Measurements from ENCODE around the gene LILRA6. TPM values are rescaled to one million over a fixed set of nuclear protein-coding genes. Genes with fewer than 3 reads are reported as not detected.

The LILRA6 gene
- total RNA-seq, 2 experiments from 2014 or later = not detected

GRCh38 chr19:54206831-54207177, 35.8 kb downstream of the LILRA6 start:
- peak overlapping the region; percentile 14 for H3K4me3 Mint-ChIP-seq
- H3K27me3 Mint-ChIP-seq = no peaks in the 10 kb centered on the region
- peak overlapping the region; percentile 5 for H3K27ac Mint-ChIP-seq
- no peak for ATAC-seq
- ChIA-PET POLR2A (interaction anchor here (0.6 to 16.5 kb wide), 13 partner anchors 12 to 1050 kb away, joined by 3 to 419 read pairs (median 3); partner anchors contain the start of genes CNOT3, LENG1, MBOAT7 and PRPF31), CTCF (no interaction called here)
- no peak for TF ChIP-seq CTCF (IDR thresholded peaks at IDR 0.05)
- peaks cover 81% of the 10 kb centered on the region for H3K36me3 Mint-ChIP-seq (ENCODE audit: low read depth)
- H3K9me3 Mint-ChIP-seq = no peaks in the 10 kb centered on the region
- peaks cover 92% of the 10 kb centered on the region for H3K4me1 Mint-ChIP-seq (ENCODE audit: low read depth)
- intact Hi-C loops (cut with micrococcal nuclease) = no loop called here
- no peak for DNase-seq

GRCh38 chr19:54206030-54206830, 36.4 kb downstream of the LILRA6 start:
- DNase-seq (no peak), ATAC-seq (no peak)
- peaks cover 84% of the 10 kb centered on the region for H3K36me3 Mint-ChIP-seq (ENCODE audit: low read depth)
- H3K27me3 Mint-ChIP-seq = no peaks in the 10 kb centered on the region
- no peaks in the 10 kb centered on the region for H3K9me3 Mint-ChIP-seq
- no peak overlapping the region for H3K27ac Mint-ChIP-seq
- intact Hi-C loops (cut with micrococcal nuclease) = no loop called here
- POLR2A ChIA-PET = interaction anchor here (0.6 to 16.5 kb wide), 15 partner anchors 12 to 1179 kb away, joined by 3 to 419 read pairs (median 3); partner anchors contain the start of genes CNOT3, LENG1, LILRB3 and MBOAT7
- H3K4me3 Mint-ChIP-seq = peak overlapping the region; percentile 87
- no peak for TF ChIP-seq CTCF (IDR thresholded peaks at IDR 0.05)
- CTCF ChIA-PET = no interaction called here
- peaks cover 93% of the 10 kb centered on the region for H3K4me1 Mint-ChIP-seq (ENCODE audit: low read depth)

GRCh38 chr19:54204767-54205468, 37.7 kb downstream of the LILRA6 start:
- ATAC-seq (no peak), DNase-seq (no peak)
- POLR2A ChIA-PET = interaction anchor here (0.6 to 16.5 kb wide), 11 partner anchors 10 to 1180 kb away, joined by 3 to 419 read pairs (median 4); partner anchors contain the start of genes LENG1, LILRB3, MBOAT7 and RPS9
- no peaks in the 10 kb centered on the region for H3K27me3 Mint-ChIP-seq
- peaks cover 82% of the 10 kb centered on the region for H3K36me3 Mint-ChIP-seq (ENCODE audit: low read depth)
- no peak for TF ChIP-seq CTCF (IDR thresholded peaks at IDR 0.05)
- H3K27ac Mint-ChIP-seq = peak overlapping the region; percentile 62
- H3K4me3 Mint-ChIP-seq = peak overlapping the region; percentile 87
- H3K9me3 Mint-ChIP-seq = no peaks in the 10 kb centered on the region
- intact Hi-C loops (cut with micrococcal nuclease) = no loop called here
- peaks cover 80% of the 10 kb centered on the region for H3K4me1 Mint-ChIP-seq (ENCODE audit: low read depth)
- CTCF ChIA-PET = interaction anchor here (1.0 kb wide), 1 partner anchor 15 kb away, joined by 3 read pairs; the partner anchor contains the start of gene MBOAT7

- POLR2A ChIA-PET = interaction anchor here (0.9 to 18.7 kb wide), 7 partner anchors 3 to 259 kb away, joined by 3 to 419 read pairs (median 8); partner anchors contain the start of genes CNOT3, LENG1, MBOAT7 and RPS9
- ATAC-seq (no peak), DNase-seq (no peak)
- Mint-ChIP-seq H3K4me3 (peak overlapping the region; percentile 87), H3K36me3 (ENCODE audit: low read depth) (peaks cover 75% of the 10 kb centered on the region), H3K27ac (peak overlapping the region; percentile 62), H3K4me1 (ENCODE audit: low read depth) (peaks cover 68% of the 10 kb centered on the region), H3K27me3 (no peaks in the 10 kb centered on the region), H3K9me3 (no peaks in the 10 kb centered on the region)
- CTCF ChIA-PET = no interaction called here
- intact Hi-C loops (cut with micrococcal nuclease) = no loop called here
- no peak for TF ChIP-seq CTCF (IDR thresholded peaks at IDR 0.05)
Observed at GRCh38 chr19:54203151-54203611, 39.4 kb downstream of the LILRA6 start.

Measured in activated CD8-positive, alpha-beta T cell treated with anti-CD3 and anti-CD28 coated beads for 36 hours (primary cell).